Activated CD4-positive, alpha-beta T cell treated with anti-CD3 and anti-CD28 coated beads for 24 hours (primary cell): ENCODE measurements around the gene TSPAN18.
A peak's percentile ranks its signal among the peaks of the same experiment; 100 is the strongest.

Experiments used
- DNase-seq, 2 donors: peaks; one replicate each; pipeline ENCODE4 v3.0.0-alpha.2; 2020; ENCODE audit warnings: low read depth in 2 of 2

The TSPAN18 gene

GRCh38 chr11:44711113-44711786 lies 15.5 kb upstream of the TSPAN18 start:
- DNase-seq = no peak

GRCh38 chr11:44711787-44712608 lies 14.8 kb upstream of the TSPAN18 start:
- DNase-seq = no peak

GRCh38 chr11:44713022-44713421 lies 13.7 kb upstream of the TSPAN18 start:
- DNase-seq = no peak

GRCh38 chr11:44716256-44716655 lies 10.5 kb upstream of the TSPAN18 start:
- DNase-seq = no peak

- no peak for DNase-seq
These were observed 8.7 kb upstream of the TSPAN18 start for GRCh38 chr11:44718057-44718456.

GRCh38 chr11:44718612-44719390 lies 8.0 kb upstream of the TSPAN18 start:
- no peak for DNase-seq

GRCh38 chr11:44725016-44725685 lies 1.6 kb upstream of the TSPAN18 start:
- no peak for DNase-seq

- DNase-seq = no peak
These were observed 942 bp upstream of the TSPAN18 start for GRCh38 chr11:44725757-44726282.

- no peak for DNase-seq
These were observed 281 bp downstream of the TSPAN18 start for GRCh38 chr11:44727114-44727372.

GRCh38 chr11:44727373-44728287 lies 868 bp downstream of the TSPAN18 start:
- peak; percentile 73 to 77 for DNase-seq

- no peak for DNase-seq
These were observed 1.7 kb downstream of the TSPAN18 start for GRCh38 chr11:44728491-44728910.

GRCh38 chr11:44729063-44729462 lies 2.3 kb downstream of the TSPAN18 start:
- DNase-seq = no peak

- no peak for DNase-seq
These were observed 3.0 kb downstream of the TSPAN18 start for GRCh38 chr11:44729713-44730112.

- no peak for DNase-seq
These were observed 4.0 kb downstream of the TSPAN18 start for GRCh38 chr11:44730775-44731174.

GRCh38 chr11:44731685-44732430 lies 5.1 kb downstream of the TSPAN18 start:
- DNase-seq = no peak

- DNase-seq = no peak
These were observed 5.8 kb downstream of the TSPAN18 start for GRCh38 chr11:44732564-44732963.

GRCh38 chr11:44733877-44734276 lies 7.1 kb downstream of the TSPAN18 start:
- DNase-seq = no peak

GRCh38 chr11:44734843-44735381 lies 8.2 kb downstream of the TSPAN18 start:
- DNase-seq = no peak

GRCh38 chr11:44736791-44737190 lies 10.0 kb downstream of the TSPAN18 start:
- DNase-seq = no peak
